Ishikawa (cell line): ENCODE data around the gene POSTN.

Experiments used
- CEBPB ChIP-seq: IDR thresholded peaks from 2 replicates; pipeline ENCODE4 v1.6.1; 2012
- CREB1 ChIP-seq: IDR thresholded peaks from 2 replicates; pipeline ENCODE4 v1.6.1; 2012; ENCODE audit warnings: low read depth
- EGR1 ChIP-seq: IDR thresholded peaks from 2 replicates; pipeline ENCODE4 v1.6.1; 2012
- EP300 ChIP-seq: IDR thresholded peaks from 2 replicates; pipeline ENCODE4 v1.6.1; 2012; ENCODE audit warnings: borderline replicate concordance
- FOXM1 ChIP-seq: IDR thresholded peaks from 2 replicates; pipeline ENCODE4 v1.6.1; 2012; ENCODE audit warnings: low read depth, borderline replicate concordance
- MAX ChIP-seq: IDR thresholded peaks from 2 replicates; pipeline ENCODE4 v1.6.1; 2012
- NFIC ChIP-seq: IDR thresholded peaks from 2 replicates; pipeline ENCODE4 v1.6.1; 2012
- RAD21 ChIP-seq: IDR thresholded peaks from 2 replicates; pipeline ENCODE4 v1.6.1; 2012; ENCODE audit warnings: low read depth
- REST ChIP-seq: IDR thresholded peaks from 2 replicates; pipeline ENCODE4 v1.6.1; 2012; ENCODE audit warnings: low read depth, mild to moderate bottlenecking
- TAF1 ChIP-seq: IDR thresholded peaks from 2 replicates; pipeline ENCODE4 v1.6.1; 2012; ENCODE audit warnings: low read depth, mild to moderate bottlenecking
- TCF12 ChIP-seq: IDR thresholded peaks from 2 replicates; pipeline ENCODE4 v1.6.1; 2012; ENCODE audit warnings: low read depth
- TEAD4 ChIP-seq: IDR thresholded peaks from 2 replicates; pipeline ENCODE4 v1.6.1; 2012
- USF1 ChIP-seq: IDR thresholded peaks from 2 replicates; pipeline ENCODE4 v1.6.1; 2012
- YY1 ChIP-seq: IDR thresholded peaks from 2 replicates; pipeline ENCODE4 v1.6.1; 2012; ENCODE audit warnings: low read depth
- ZBTB7A ChIP-seq: IDR thresholded peaks from 2 replicates; pipeline ENCODE4 v1.6.1; 2012; ENCODE audit warnings: low read depth

The POSTN gene

GRCh38 chr13:37641391-37641790 lies 42.8 kb upstream of the POSTN start:
- TF ChIP-seq EP300 (no peak), RAD21 (no peak), EGR1 (no peak), TAF1 (no peak), USF1 (no peak), TCF12 (no peak), REST (no peak), ZBTB7A (no peak), CEBPB (no peak)

GRCh38 chr13:37640499-37640898 lies 41.9 kb upstream of the POSTN start:
- no peak for TF ChIP-seq EGR1
- TF ChIP-seq RAD21: peak; percentile 74

- no peak for TF ChIP-seq TEAD4
- TF ChIP-seq NFIC: no peak
- TF ChIP-seq EP300: no peak
- TF ChIP-seq FOXM1: no peak
- no peak for TF ChIP-seq REST
- TF ChIP-seq MAX: no peak
- no peak for TF ChIP-seq ZBTB7A
- TF ChIP-seq TAF1: no peak
- no peak for TF ChIP-seq CREB1
- no peak for TF ChIP-seq RAD21
- no peak for TF ChIP-seq USF1
Measured at GRCh38 chr13:37636701-37637100, 38.1 kb upstream of the POSTN start.

GRCh38 chr13:37632294-37632693 lies 33.7 kb upstream of the POSTN start:
- TF ChIP-seq MAX: no peak
- TF ChIP-seq TAF1: no peak
- no peak for TF ChIP-seq CREB1
- TF ChIP-seq NFIC: no peak
- TF ChIP-seq REST: no peak
- TF ChIP-seq RAD21: no peak
- no peak for TF ChIP-seq YY1
- no peak for TF ChIP-seq USF1
- TF ChIP-seq EP300: no peak

- TF ChIP-seq EP300 (no peak), EGR1 (no peak), USF1 (no peak), TAF1 (no peak), FOXM1 (no peak), REST (no peak), ZBTB7A (no peak), CREB1 (no peak), MAX (no peak), RAD21 (no peak), YY1 (no peak), CEBPB (no peak), NFIC (no peak), TEAD4 (no peak)
Measured at GRCh38 chr13:37627428-37627827, 28.9 kb upstream of the POSTN start.
